Frontal cortex (tissue), 4 donors: Measurements from ENCODE around the gene RGS2. TPM values are rescaled to one million over a fixed set of nuclear protein-coding genes. Genes with fewer than 3 reads are reported as not detected.

Experiments used
- DNase-seq, 2 donors: peaks; one replicate each; pipeline ENCODE4 v3.0.0; 2012; ENCODE audit warnings: low spot score in 2 of 2
- FAIRE-seq: peaks from 2 replicates; lab custom pipeline; 2012; peaks lifted over from hg19 to GRCh38; lab: Jason Lieb, UNC
- total RNA-seq: library from RNA; depleted of rRNA; stranded (reverse); fragments of >200 nt; gene quantifications from one replicate; pipeline ENCODE4 v1.2.3, GENCODE V29; 2014
- donor health status: control.
- donor health status: control.
- donor health status: control.

The RGS2 gene, protein sequence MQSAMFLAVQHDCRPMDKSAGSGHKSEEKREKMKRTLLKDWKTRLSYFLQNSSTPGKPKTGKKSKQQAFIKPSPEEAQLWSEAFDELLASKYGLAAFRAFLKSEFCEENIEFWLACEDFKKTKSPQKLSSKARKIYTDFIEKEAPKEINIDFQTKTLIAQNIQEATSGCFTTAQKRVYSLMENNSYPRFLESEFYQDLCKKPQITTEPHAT
- 55.4 TPM for total RNA-seq

DNA sequence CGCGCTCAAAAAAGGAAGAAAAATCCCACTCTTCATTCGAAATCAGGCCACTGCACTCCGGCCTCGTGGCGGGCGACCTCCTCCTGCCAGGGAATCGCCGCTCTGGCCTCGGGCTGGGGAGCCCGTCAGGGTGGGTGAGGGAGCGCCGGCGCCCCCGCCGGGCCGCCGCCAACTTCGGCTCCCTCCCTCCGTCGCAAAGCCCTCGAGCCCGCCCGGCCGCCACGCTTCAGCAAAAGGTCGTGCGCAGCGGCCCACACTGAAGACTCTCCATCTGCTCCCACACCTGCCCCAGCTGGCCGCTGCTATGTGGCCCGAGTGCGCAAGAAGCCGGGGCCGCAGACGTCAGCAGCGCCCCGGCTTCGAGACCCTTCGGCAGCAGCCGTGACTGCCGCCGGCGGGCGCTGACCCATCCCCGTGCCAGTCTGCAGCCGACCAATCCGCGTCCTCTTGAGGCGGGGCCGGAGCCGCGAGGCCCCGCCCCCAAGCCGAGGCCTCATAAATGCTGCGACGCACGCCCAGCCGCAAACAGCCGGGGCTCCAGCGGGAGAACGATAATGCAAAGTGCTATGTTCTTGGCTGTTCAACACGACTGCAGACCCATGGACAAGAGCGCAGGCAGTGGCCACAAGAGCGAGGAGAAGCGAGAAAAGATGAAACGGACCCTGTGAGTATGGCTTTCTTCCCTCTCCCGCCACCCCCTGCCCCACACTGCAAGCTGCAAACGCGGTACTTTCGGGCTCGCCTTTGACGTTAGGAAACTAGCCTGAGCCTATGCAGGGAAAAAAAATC lies at the start of gene RGS2:
Gene RGS2, plus strand, starts transcription at position 522 of the 789 bp plus-strand sequence. Its CDS starts 33 bp downstream, at position 555.
- DNase-seq: peak; percentile 91 to 92

DNA sequence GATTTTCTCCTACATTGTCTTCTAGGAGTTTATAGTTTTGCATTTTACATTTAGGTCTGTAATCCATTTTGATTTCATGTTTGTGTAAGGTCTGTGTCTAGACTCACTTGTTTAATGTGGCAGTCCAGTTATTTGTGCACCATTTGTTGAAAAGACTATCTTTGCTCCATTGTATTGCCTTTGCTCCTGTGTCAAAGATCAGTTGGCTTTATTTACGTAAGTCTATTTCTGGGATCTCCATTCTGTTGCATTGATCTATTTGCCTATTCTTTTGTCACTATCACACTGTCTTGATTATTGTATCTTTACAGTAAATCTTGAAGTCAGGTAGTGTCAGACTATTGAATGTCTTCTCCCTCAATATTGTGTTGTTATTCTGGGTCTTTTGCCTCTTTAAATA lies 49.7 kb upstream of the RGS2 start:
- DNase-seq (no peak), FAIRE-seq (no peak)

More for the DNA sequence above, at the start of gene RGS2:
- no peak for FAIRE-seq

DNA sequence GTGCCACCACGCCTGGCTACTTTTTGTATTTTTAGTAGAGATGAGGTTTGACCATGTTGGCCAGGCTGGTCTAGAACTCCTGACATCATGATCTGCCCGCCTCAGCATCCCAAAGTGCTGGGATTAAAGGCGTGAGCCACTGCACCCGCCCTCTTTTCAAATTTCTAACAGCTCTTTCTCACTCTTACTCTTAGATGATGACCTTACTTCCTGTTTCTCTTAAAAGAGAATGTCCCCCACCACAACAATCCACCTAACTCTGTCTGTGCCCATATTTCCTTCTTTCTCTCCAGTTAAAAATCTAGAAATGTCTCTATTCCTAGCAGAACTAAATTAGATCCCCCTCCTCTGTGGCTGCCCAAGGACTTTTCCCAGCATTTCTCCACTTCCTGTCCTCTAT lies 46.6 kb upstream of the RGS2 start:
- no peak for DNase-seq
- FAIRE-seq: no peak

DNA sequence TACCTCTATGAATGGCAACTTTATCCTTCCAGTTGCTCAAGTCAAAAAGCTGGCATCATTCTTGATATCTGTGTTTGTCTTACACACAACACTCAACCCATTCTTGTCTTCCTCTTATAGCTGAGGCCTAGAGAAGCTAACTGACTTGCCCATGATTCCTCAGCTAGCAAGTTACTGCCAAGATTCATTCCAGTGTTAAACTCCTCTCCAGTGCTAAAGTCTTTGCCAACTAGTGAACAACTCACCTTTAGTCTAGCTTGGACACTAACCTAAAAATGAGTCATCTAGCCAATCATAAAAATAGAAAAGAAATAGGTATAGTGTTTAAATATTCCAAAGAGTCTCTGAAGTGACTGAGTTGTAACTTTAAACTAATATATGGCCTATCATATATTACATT lies 45.6 kb upstream of the RGS2 start:
- no peak for FAIRE-seq

DNA sequence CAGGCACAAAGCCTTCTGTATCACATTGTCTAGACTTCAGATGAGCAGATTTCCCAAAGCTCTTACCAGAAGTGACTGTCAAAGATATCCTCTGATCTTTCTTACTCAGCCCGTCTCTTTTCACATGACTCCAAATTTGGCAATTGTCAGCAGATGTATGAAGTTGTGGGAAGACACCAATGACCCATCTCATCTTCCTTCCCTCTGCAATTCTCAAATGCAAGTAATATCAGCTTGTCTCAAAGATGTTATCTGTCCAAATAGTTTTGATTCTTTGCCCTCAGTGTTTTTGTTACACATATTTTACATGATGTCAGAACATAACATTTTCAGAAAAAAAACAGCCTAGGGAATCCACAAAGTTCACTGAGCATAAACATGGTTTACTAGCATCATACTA lies 45.1 kb upstream of the RGS2 start:
- DNase-seq: no peak
- FAIRE-seq: no peak

More for the DNA sequence above, 45.6 kb upstream of the RGS2 start:
- DNase-seq: no peak

DNA sequence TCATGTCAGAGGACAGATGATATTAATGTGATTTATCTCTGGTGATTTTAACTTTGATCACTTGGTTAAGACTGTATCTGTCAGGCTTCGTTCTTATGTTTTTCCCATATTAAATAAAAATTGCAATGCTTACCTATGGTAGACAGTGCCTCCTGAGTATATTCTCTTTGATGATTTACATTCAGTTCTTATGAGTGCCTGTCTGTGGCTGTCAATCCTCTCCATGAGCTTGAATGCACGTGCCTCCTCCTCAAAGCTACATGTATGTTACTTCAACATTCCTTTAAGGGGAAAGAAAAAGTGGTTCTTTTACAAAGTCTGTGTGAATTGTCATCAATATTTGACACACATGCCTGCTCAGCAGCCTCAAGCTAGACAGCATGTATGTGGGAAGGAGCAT lies 44.2 kb upstream of the RGS2 start:
- FAIRE-seq: no peak
- DNase-seq: no peak

DNA sequence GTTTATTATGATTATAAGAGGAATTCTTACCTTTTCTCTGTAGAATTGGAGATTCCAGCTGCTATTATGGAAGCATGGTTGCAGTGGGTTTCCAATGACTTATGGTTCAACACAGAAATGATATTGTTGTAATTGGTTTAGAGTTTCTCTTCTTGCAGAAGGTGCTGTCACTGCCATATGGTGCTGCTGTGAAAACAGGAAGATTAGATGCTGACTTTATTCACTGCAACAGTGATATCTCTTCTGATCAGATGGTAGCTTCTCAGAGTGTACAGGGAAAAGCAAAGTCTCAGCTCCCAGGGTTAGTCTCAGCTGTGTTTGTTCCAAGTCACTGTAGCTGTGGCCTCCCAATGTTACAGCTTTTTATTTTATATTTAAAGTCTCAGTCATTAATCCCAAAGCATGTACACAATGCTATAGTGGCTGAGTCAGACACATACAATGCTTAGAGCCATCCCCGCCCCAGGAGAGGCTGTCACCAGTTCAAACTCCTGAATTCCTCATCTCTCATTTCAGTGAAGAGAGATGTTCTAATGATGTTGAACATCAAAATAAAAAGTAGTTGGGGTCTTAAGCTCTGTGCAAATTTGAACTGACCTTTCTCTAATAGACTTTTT lies 42.7 kb upstream of the RGS2 start:
- FAIRE-seq (no peak), DNase-seq (no peak)

DNA sequence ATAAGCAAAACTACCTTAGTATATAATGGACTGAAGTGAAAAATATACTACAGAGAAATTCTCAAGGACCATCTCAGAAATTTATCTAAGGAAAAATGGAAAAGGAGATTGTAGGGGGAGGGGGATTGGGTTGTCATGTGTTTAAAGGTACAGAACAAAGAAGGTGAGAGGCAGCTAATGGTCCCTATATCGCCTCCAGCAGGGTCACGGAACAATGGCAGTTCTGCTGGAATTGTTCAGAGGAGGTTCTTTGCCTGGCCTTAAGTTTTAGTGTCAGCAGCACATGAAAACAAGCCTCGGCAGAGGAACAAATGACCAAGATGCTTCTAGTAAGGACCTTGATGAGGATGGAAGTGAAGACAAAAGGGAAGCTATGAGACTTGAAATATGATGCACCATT lies 42.0 kb upstream of the RGS2 start:
- FAIRE-seq: no peak
- no peak for DNase-seq

DNA sequence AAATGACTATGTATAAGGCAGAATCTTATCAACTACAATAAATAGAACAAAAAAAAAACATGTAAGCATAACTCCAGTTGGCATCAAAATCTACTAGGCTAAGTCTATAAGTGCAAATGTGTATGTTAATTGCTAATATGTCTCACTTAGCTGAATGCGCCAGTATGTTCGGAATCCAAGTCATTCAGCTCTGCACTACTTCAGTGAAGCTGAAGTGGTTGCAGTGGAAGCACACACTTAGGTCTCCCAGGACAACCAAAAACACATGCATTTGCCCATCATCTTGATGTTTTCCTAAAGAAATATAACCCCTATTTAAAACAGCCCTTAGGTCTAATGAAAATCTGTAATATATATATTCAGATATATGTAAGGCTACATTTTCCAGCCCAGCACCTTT lies 41.0 kb upstream of the RGS2 start:
- DNase-seq (no peak), FAIRE-seq (no peak)

DNA sequence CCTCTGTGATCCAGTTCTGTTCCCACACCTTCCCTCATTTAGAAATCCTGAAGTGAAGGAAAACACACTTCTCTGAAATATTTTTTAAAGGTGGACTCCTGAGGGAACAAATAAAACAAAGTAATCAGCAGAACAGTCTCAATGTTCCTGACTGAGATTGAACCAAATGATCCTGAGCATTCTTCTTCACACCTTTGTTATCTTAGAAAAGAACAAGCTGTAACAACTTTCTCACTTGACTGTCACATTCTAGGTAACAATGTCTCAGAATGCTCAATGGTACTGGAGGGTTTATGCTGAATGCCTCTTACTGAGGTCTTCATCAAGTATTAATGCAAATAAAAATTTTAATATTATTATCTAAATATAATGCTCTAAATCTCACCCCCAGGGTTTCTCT lies 40.4 kb upstream of the RGS2 start:
- FAIRE-seq (no peak), DNase-seq (no peak)

DNA sequence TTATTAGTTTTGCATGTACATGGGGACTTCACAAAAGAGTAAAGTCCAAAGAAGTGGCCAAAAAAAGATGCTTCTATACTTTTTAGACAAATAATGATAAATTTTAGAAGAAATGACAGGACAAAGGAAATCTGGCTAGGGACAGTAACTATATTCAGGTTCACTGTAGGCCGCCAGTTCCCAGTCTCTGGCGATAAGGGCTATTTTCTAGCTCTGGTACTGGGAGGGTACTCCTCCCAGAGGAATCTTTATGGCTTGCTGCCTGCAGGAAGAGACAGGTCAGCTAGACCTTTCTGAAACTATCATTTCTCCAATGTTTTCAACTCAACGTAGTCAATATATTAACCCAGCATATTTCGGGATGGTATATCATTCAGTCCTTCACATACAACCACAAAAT lies 37.5 kb upstream of the RGS2 start:
- FAIRE-seq (no peak), DNase-seq (no peak)

DNA sequence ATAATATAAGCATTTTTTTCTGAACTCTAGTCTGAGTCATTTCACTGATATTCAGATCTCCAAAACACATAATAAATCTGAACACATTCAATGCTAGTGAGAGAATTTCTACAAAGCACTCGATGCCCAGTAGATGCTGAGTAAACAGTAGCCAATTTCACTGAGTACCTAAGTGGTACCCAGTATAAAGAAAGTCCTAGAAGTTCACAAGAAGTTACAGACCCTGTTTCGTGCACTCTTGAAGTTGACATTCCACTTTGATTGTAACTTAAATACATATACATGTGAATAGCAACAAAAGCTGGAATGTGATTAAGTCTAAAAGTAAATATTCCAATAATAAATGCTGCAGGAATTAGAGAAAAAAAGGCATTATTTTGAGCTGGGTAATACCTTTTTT lies 33.2 kb upstream of the RGS2 start:
- no peak for DNase-seq
- FAIRE-seq: no peak

DNA sequence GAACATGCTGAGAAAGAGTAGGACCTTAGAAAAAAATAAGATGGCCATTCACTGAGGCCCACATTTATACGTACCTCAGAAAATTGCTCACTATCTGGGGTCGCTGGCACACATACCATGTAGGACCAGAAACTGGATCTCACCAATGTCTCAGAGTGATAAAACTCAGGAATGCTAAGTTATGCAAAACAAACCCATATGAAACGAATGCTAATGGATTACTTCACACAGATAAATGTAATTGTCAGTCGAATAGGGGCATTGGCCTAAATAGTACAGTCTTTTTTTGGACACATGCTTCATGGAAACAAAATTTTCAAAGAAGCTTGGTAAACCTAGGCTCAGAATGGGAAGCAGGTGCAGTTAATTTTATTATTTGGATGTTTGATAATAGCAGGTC lies 32.6 kb upstream of the RGS2 start:
- DNase-seq: no peak
- no peak for FAIRE-seq

DNA sequence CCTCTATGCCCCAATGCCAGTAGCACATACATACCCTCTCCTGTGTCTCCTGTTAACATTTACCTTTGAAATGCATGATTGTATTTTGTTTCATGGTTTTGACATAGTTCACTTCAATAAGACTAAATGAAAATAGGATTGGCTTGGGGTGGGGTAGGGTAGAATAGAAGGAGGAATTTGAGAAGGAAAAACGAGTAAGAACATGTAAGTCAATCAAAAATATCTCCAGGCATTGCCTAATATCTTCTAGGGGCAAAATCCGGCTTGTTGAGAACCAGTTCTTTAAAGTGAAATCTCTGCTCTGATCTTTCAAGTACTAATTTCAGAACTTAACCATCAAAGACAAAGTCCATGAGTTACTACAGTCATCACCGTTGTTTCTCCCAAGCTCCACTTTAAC lies 31.8 kb upstream of the RGS2 start:
- FAIRE-seq (no peak), DNase-seq (no peak)

DNA sequence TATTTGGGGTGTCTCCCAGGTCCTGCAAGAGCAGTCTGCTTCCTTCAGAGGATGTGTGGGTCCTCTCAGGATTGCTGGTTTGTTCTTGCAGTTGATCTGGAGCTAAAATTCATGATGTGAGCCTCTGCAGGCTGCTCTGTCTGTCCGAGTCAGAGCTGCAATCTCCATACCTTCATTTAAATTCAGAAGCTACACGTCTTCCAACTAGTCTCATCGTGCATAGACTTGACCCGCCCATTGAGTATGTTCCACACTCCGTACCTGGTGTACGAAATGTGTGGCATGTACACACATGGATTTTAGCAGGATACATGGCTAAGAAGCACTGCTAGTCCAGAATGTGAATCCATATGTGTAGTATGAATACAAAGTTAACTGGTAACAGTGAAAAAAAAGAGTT lies 25.0 kb upstream of the RGS2 start:
- FAIRE-seq (no peak), DNase-seq (no peak)

DNA sequence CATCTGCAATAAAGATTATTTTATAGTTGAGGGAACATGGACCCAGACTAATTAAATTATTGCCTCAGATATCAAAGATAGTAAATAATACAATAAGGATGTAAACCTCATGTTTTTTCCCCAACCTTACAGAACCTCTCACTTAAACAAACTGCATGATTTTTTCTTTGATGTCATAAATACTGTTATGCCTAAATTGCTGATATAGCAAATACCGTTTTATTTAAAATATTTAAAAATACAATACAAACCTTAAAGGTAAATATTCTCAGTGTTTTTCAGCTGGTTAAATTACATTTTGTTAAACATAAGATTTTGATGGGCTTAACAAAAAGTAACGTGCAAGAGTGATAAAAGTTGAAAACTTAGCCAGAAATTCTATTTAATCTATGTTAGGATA lies 24.4 kb upstream of the RGS2 start:
- FAIRE-seq: peak; percentile 58
- no peak for DNase-seq

DNA sequence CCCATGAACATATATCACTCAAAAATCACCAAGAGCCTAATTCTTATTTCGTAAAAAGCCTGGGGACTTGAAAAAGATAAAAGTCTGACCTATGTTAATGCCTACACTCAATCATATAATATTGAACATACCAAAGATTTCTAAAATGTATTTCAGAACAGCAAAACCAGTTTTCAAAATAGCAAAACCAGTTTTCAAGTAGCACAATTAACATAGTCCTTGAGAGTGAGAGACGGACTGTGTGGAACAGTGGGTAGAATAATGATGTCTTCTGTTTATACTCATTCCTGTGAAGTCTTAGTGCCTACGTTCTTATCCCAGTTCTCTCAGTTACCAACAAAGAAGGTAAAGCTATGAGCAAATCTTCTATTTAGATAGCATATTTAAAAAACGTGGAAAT lies 22.3 kb upstream of the RGS2 start:
- no peak for DNase-seq
- no peak for FAIRE-seq

DNA sequence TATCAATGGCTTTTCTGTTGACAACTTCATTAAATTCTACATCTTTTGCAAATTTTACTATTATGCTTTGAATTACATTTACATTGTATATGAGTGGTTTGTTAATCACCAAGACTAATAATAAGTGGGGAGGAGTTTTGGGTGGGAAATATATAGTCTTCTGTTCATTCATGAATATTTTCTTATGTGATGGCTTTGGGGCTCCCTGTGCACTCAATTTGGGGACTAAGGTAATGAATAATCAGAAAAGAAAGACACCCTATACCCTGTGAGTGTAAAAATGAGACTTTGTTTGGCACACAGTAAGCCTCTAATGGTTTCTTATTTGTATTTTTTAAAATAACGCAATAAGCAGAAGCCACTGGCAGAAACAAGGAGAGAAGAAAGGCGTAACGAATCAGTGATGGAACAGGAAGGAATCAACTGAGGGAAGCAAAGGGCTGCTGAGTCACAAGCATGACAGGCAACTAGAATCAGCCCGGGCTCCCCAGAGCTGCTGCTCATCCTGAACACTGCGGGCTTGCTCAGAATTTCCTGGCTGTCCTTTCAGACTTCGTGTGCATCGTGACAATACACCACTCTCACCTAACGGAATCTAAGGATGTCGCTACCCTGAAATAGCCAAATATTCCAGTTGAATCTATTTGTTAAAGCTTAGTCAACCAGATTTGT lies 20.8 kb upstream of the RGS2 start:
- FAIRE-seq: no peak

DNA sequence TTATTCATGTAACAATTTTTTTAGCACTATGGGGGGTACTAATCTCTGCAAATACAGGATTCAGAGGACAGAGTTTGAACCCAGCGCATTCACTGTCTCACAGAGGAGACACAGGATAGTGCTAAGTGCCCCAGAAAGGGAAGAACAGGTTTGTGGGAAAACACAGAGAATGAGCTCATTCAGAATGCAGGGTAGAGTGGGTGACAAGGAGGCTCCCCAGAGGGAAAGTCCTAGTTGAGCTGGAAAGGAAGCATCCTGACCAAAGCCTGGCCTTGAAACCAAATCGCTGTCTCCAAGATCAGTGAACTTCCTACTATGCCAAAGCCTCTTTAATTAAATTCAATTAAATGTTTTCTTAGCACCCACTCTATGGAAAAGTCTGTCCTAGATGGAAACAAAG lies 19.0 kb upstream of the RGS2 start:
- DNase-seq (no peak), FAIRE-seq (no peak)

More for the DNA sequence above, 20.8 kb upstream of the RGS2 start:
- no peak for DNase-seq

DNA sequence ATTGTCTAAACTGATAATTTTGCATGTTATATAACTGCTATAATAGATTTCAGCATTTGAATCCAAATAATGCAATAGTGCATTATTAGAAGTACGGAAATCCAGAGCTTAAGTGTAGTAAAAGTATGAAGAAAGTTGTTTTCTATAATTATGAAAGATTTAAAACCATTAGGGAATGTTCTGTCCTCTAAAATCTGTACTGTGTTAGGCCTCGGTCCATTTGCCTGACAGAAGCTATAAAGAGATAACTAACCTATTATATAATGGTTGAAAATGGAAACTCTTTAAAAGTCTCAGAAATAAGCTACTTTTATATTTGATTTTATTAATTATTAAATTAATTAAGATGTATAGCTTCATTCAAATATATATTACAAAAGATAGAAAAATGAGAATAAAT lies 16.2 kb upstream of the RGS2 start:
- no peak for DNase-seq
- FAIRE-seq: peak; percentile 65
